Activated CD8-positive, alpha-beta memory T cell treated with anti-CD3 and anti-CD28 coated beads, Interleukin-2, amount 50 U/mL, for 48 hours (primary cell): ENCODE measurements around the gene FKBP15.
"Not testable (repeated sequence)": the region's sequence is repeated elsewhere in the genome, so short reads cannot be mapped to it uniquely, and the experiment has no call there.

ENCODE experiments used
- DNase-seq: peaks from one replicate; pipeline ENCODE4 v3.0.0-alpha.2; 2020

The FKBP15 gene

GRCh38 chr9:113235701-113236255, 14.7 kb upstream of the FKBP15 start:
- not testable (repeated sequence) for DNase-seq

- no peak for DNase-seq
Observed at GRCh38 chr9:113231701-113232100, 10.6 kb upstream of the FKBP15 start.

- no peak for DNase-seq
Observed at GRCh38 chr9:113228130-113228665, 7.1 kb upstream of the FKBP15 start.

- no peak for DNase-seq
Observed at GRCh38 chr9:113227436-113227835, 6.4 kb upstream of the FKBP15 start.

GRCh38 chr9:113223963-113224362, 2.9 kb upstream of the FKBP15 start:
- DNase-seq: no peak

- DNase-seq: no peak
Observed at GRCh38 chr9:113222482-113222841, 1.4 kb upstream of the FKBP15 start.

- DNase-seq: no peak
Observed at GRCh38 chr9:113221800-113222481, 864 bp upstream of the FKBP15 start.

- DNase-seq: no peak
Observed at GRCh38 chr9:113220467-113221002, 542 bp downstream of the FKBP15 start.

GRCh38 chr9:113219969-113220368, 1.1 kb downstream of the FKBP15 start:
- DNase-seq: no peak

- no peak for DNase-seq
Observed at GRCh38 chr9:113219186-113219936, 1.7 kb downstream of the FKBP15 start.

GRCh38 chr9:113216406-113216805, 4.7 kb downstream of the FKBP15 start:
- DNase-seq: no peak

GRCh38 chr9:113215132-113215531, 5.9 kb downstream of the FKBP15 start:
- no peak for DNase-seq

- no peak for DNase-seq
Observed at GRCh38 chr9:113210815-113211214, 10.3 kb downstream of the FKBP15 start.

- no peak for DNase-seq
Observed at GRCh38 chr9:113205861-113206260, 15.2 kb downstream of the FKBP15 start.

- no peak for DNase-seq
Observed at GRCh38 chr9:113205432-113205831, 15.6 kb downstream of the FKBP15 start.

- no peak for DNase-seq
Observed at GRCh38 chr9:113199683-113200329, 21.3 kb downstream of the FKBP15 start.

GRCh38 chr9:113192455-113192854, 28.6 kb downstream of the FKBP15 start:
- no peak for DNase-seq

GRCh38 chr9:113187929-113188595, 33.0 kb downstream of the FKBP15 start:
- no peak for DNase-seq

- DNase-seq: no peak
Observed at GRCh38 chr9:113186137-113186755, 34.8 kb downstream of the FKBP15 start.

- DNase-seq: no peak
Observed at GRCh38 chr9:113185271-113185670, 35.8 kb downstream of the FKBP15 start.

GRCh38 chr9:113184539-113184938, 36.5 kb downstream of the FKBP15 start:
- DNase-seq: no peak

GRCh38 chr9:113183956-113184488, 37.1 kb downstream of the FKBP15 start:
- no peak for DNase-seq
